ENCODE measurements around the gene SNX25.

The SNX25 gene

GRCh38 chr4:185186769-185187168 lies 22.6 kb upstream of the SNX25 start:
- no peaks in the 10 kb centered on the region for H3K4me1 ChIP-seq (ENCODE audit: control insufficient read depth, insufficient read depth, low read length)
- POLR2A ChIA-PET, result no interaction called here
- no peak overlapping the region for H3K4me3 ChIP-seq (ENCODE audit: low read depth, low read length)
- no peak for TF ChIP-seq ZNF530 (tag by site-specific recombination; IDR thresholded peaks at IDR 0.05; ENCODE audit: low read depth)
- no peak for TF ChIP-seq ZBTB44 (tag by site-specific recombination; IDR thresholded peaks at IDR 0.05)
- TF ChIP-seq ZNF223 (tag by site-specific recombination; IDR thresholded peaks at IDR 0.05), result no peak
- no peak for TF ChIP-seq ZNF140 (tag by site-specific recombination; IDR thresholded peaks at IDR 0.05)
- no peak for TF ChIP-seq ZSCAN5A (tag by site-specific recombination; IDR thresholded peaks at IDR 0.05)
- no peak for TF ChIP-seq ZNF311 (tag by site-specific recombination; IDR thresholded peaks at IDR 0.05; ENCODE audit: borderline replicate concordance)
- no peak for TF ChIP-seq YY1 (tag by site-specific recombination; IDR thresholded peaks at IDR 0.05)
- TF ChIP-seq, protein P1, sequence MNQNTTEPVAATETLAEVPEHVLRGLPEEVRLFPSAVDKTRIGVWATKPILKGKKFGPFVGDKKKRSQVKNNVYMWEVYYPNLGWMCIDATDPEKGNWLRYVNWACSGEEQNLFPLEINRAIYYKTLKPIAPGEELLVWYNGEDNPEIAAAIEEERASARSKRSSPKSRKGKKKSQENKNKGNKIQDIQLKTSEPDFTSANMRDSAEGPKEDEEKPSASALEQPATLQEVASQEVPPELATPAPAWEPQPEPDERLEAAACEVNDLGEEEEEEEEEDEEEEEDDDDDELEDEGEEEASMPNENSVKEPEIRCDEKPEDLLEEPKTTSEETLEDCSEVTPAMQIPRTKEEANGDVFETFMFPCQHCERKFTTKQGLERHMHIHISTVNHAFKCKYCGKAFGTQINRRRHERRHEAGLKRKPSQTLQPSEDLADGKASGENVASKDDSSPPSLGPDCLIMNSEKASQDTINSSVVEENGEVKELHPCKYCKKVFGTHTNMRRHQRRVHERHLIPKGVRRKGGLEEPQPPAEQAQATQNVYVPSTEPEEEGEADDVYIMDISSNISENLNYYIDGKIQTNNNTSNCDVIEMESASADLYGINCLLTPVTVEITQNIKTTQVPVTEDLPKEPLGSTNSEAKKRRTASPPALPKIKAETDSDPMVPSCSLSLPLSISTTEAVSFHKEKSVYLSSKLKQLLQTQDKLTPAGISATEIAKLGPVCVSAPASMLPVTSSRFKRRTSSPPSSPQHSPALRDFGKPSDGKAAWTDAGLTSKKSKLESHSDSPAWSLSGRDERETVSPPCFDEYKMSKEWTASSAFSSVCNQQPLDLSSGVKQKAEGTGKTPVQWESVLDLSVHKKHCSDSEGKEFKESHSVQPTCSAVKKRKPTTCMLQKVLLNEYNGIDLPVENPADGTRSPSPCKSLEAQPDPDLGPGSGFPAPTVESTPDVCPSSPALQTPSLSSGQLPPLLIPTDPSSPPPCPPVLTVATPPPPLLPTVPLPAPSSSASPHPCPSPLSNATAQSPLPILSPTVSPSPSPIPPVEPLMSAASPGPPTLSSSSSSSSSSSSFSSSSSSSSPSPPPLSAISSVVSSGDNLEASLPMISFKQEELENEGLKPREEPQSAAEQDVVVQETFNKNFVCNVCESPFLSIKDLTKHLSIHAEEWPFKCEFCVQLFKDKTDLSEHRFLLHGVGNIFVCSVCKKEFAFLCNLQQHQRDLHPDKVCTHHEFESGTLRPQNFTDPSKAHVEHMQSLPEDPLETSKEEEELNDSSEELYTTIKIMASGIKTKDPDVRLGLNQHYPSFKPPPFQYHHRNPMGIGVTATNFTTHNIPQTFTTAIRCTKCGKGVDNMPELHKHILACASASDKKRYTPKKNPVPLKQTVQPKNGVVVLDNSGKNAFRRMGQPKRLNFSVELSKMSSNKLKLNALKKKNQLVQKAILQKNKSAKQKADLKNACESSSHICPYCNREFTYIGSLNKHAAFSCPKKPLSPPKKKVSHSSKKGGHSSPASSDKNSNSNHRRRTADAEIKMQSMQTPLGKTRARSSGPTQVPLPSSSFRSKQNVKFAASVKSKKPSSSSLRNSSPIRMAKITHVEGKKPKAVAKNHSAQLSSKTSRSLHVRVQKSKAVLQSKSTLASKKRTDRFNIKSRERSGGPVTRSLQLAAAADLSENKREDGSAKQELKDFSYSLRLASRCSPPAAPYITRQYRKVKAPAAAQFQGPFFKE (tag by site-specific recombination; IDR thresholded peaks at IDR 0.05; ENCODE audit: borderline replicate concordance), result no peak
- TF ChIP-seq HIC1 (tag by site-specific recombination; IDR thresholded peaks at IDR 0.05), result no peak
- TF ChIP-seq HOXD13 (CRISPR knock-in tag; IDR thresholded peaks at IDR 0.05; ENCODE audit: borderline replicate concordance), result no peak
- no peak for TF ChIP-seq ZNF621 (tag by site-specific recombination; IDR thresholded peaks at IDR 0.05)
- peaks cover 4 to 17% of the 10 kb centered on the region in 2 experiments; a peak in 2 of 3 replicates for H3K36me3 ChIP-seq (ENCODE audit: control insufficient read depth in 2 of 2, insufficient read depth in 1 of 2, low read length in 2 of 2)
- H3K27ac ChIP-seq (ENCODE audit: extremely low read depth, low read depth, low read length), result no peak overlapping the region
- CTCF ChIA-PET, result no interaction called here
- H3K9me3 ChIP-seq (ENCODE audit: control insufficient read depth, insufficient read depth, low read depth, low read length), result no peaks in the 10 kb centered on the region

DNA sequence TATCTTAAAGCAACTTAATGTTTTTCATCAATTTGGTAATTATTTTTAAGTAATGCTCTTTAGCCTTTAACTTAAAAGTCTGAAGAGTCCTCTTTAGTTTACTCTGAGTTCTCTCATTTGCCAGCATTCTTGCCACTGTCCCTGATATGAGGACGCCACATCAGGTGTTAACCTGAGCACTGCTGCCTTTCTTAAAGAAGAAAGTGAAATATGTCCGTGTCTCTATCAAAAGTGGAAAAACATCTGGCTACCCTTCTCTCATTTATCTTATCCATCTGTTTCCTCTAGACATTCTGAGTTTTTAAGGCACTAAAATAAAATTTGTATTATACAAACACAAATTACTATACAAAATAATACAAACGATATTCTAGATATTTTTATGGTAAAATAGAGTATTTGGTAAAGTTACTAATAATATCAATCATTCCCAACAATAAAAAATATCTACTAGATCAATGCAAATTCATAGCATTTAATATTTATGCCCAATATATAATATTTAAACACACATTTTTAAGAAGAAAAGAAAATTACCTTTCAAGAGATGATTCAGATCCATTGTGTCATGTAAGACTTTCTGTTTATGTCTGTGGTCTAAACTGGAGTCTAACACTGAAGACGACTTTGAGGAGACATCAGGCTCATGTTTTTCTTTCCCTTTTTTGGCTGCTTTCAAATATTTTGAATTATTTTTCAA lies 19.6 kb upstream of the SNX25 start:
- Histone ChIP-seq H3K4me3 (ENCODE audit: low read depth, low read length) (no peak overlapping the region), H3K9me3 (ENCODE audit: control insufficient read depth, insufficient read depth, low read depth, low read length) (no peaks in the 10 kb centered on the region), H3K4me1 (ENCODE audit: control insufficient read depth, insufficient read depth, low read length) (no peaks in the 10 kb centered on the region), H3K27ac (ENCODE audit: extremely low read depth, low read depth, low read length) (no peak overlapping the region), H3K36me3 (ENCODE audit: control insufficient read depth in 2 of 2, insufficient read depth in 1 of 2, low read length in 2 of 2) (peaks cover 4 to 17% of the 10 kb centered on the region in 2 experiments; a peak in 2 of 3 replicates)
- TF ChIP-seq ZNF398 (tag by site-specific recombination; IDR thresholded peaks at IDR 0.05), result no peak
- TF ChIP-seq ZNF426 (tag by site-specific recombination; IDR thresholded peaks at IDR 0.05), result no peak
- no peak for TF ChIP-seq ZNF830 (tag by site-specific recombination; IDR thresholded peaks at IDR 0.05; ENCODE audit: low read depth)
- TF ChIP-seq ZNF174 (tag by site-specific recombination; IDR thresholded peaks at IDR 0.05), result no peak
- TF ChIP-seq ZNF133 (tag by site-specific recombination; IDR thresholded peaks at IDR 0.05), result no peak
- TF ChIP-seq ZNF670 (tag by site-specific recombination; IDR thresholded peaks at IDR 0.05; ENCODE audit: low read depth), result no peak
- no peak for TF ChIP-seq ZSCAN16 (tag by site-specific recombination; IDR thresholded peaks at IDR 0.05)
- TF ChIP-seq ZNF777 (tag by site-specific recombination; IDR thresholded peaks at IDR 0.05; ENCODE audit: borderline replicate concordance), result no peak
- TF ChIP-seq KLF10 (tag by site-specific recombination; IDR thresholded peaks at IDR 0.05), result no peak
- TF ChIP-seq OVOL3 (tag by site-specific recombination; IDR thresholded peaks at IDR 0.05), result no peak
- POLR2A ChIA-PET, result no interaction called here
- CTCF ChIA-PET, result no interaction called here
